ENCODE data around the gene LAMA4.

The LAMA4 gene

GRCh38 chr6:112249489-112249888, 4.9 kb downstream of the LAMA4 start:
- Histone ChIP-seq H3K4me1 (ENCODE audit: insufficient read depth, low read length) (peaks cover 23% of the 10 kb centered on the region), H3K27me3 (ENCODE audit: insufficient read depth, low read length) (peaks cover 32% of the 10 kb centered on the region), H3K9ac (ENCODE audit: low read depth, low read length) (no peak overlapping the region), H3K9me3 (ENCODE audit: insufficient read depth, low read depth, low read length) (no peaks in the 10 kb centered on the region), H3K36me3 (ENCODE audit: insufficient read depth, low read depth, low read length) (no peaks in the 10 kb centered on the region), H3K4me3 (ENCODE audit: low read length) (no peak overlapping the region), H3K27ac (ENCODE audit: low read length) (no peak overlapping the region)

DNA sequence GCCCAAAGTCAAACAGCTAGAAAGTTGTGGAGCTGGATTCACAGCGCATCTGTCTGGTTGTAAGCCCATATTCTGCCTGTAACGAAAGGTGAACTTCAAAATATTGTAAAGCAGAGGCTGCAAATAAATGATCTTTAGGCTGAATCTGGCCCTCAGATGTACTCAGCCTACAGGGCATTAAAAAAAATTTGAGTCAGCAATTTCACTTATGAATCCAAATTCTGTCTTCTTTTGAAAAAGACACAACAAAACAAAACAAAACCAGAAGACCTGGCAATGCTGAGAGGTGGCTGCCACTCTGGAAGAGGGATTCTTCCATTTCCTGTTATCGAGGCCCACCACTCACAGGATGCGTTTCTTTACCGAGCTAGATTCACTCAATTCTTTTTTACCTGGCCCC, 7.1 kb downstream of the LAMA4 start:
- Histone ChIP-seq H3K9ac (ENCODE audit: low read depth, low read length) (no peak overlapping the region), H3K4me1 (ENCODE audit: insufficient read depth, low read length) (peaks cover 17% of the 10 kb centered on the region), H3K4me3 (ENCODE audit: low read length) (no peak overlapping the region), H3K27ac (ENCODE audit: low read length) (no peak overlapping the region), H3K9me3 (ENCODE audit: insufficient read depth, low read depth, low read length) (no peaks in the 10 kb centered on the region), H3K36me3 (ENCODE audit: insufficient read depth, low read depth, low read length) (no peaks in the 10 kb centered on the region), H3K27me3 (ENCODE audit: insufficient read depth, low read length) (peaks cover 10% of the 10 kb centered on the region)

- H3K9me3 ChIP-seq (ENCODE audit: insufficient read depth, low read depth, low read length), result no peaks in the 10 kb centered on the region
- no peaks in the 10 kb centered on the region for H3K36me3 ChIP-seq (ENCODE audit: insufficient read depth, low read depth, low read length)
- no peaks in the 10 kb centered on the region for H3K27me3 ChIP-seq (ENCODE audit: insufficient read depth, low read length)
- H3K27ac ChIP-seq (ENCODE audit: low read length), result no peak overlapping the region
- peaks cover 16% of the 10 kb centered on the region for H3K4me1 ChIP-seq (ENCODE audit: insufficient read depth, low read length)
- no peak overlapping the region for H3K4me3 ChIP-seq (ENCODE audit: low read length)
- no peak overlapping the region for H3K9ac ChIP-seq (ENCODE audit: low read depth, low read length)
Measured at GRCh38 chr6:112245511-112246203, 8.7 kb downstream of the LAMA4 start.

- Histone ChIP-seq H3K36me3 (ENCODE audit: insufficient read depth, low read depth, low read length) (no peaks in the 10 kb centered on the region), H3K9ac (ENCODE audit: low read depth, low read length) (no peak overlapping the region), H3K27ac (ENCODE audit: low read length) (no peak overlapping the region), H3K4me1 (ENCODE audit: insufficient read depth, low read length) (peaks cover 16% of the 10 kb centered on the region), H3K27me3 (ENCODE audit: insufficient read depth, low read length) (no peaks in the 10 kb centered on the region), H3K4me3 (ENCODE audit: low read length) (no peak overlapping the region), H3K9me3 (ENCODE audit: insufficient read depth, low read depth, low read length) (no peaks in the 10 kb centered on the region)
Measured at GRCh38 chr6:112243861-112244827, 10.2 kb downstream of the LAMA4 start.

- Histone ChIP-seq H3K9me3 (ENCODE audit: insufficient read depth, low read depth, low read length) (no peaks in the 10 kb centered on the region), H3K27ac (ENCODE audit: low read length) (no peak overlapping the region), H3K4me3 (ENCODE audit: low read length) (no peak overlapping the region), H3K27me3 (ENCODE audit: insufficient read depth, low read length) (no peaks in the 10 kb centered on the region), H3K36me3 (ENCODE audit: insufficient read depth, low read depth, low read length) (no peaks in the 10 kb centered on the region), H3K9ac (ENCODE audit: low read depth, low read length) (no peak overlapping the region), H3K4me1 (ENCODE audit: insufficient read depth, low read length) (peaks cover 14% of the 10 kb centered on the region)
Measured at GRCh38 chr6:112241820-112242429, 12.4 kb downstream of the LAMA4 start.

DNA sequence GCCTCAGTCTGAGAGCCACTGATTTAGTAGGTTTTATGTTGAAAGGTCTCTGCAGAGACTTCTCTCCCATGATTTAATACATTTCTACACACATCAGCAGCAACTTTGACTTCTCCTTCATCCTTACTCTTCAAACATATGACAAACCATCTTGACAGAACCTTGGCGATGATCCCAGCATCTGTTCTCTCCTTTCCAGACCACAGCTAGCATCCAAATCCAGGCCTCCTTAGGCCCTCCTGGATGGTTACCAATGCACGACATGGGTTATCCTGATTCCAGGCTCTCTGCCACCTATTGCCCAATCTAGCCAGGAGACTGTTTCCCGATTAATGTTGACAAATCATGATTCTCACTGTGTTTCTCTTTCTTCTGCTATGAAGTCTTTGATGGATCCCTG, 16.8 kb downstream of the LAMA4 start:
- Histone ChIP-seq H3K27ac (ENCODE audit: low read length) (no peak overlapping the region), H3K4me1 (ENCODE audit: insufficient read depth, low read length) (no peaks in the 10 kb centered on the region), H3K27me3 (ENCODE audit: insufficient read depth, low read length) (no peaks in the 10 kb centered on the region), H3K36me3 (ENCODE audit: insufficient read depth, low read depth, low read length) (no peaks in the 10 kb centered on the region), H3K9ac (ENCODE audit: low read depth, low read length) (no peak overlapping the region), H3K4me3 (ENCODE audit: low read length) (no peak overlapping the region), H3K9me3 (ENCODE audit: insufficient read depth, low read depth, low read length) (no peaks in the 10 kb centered on the region)

DNA sequence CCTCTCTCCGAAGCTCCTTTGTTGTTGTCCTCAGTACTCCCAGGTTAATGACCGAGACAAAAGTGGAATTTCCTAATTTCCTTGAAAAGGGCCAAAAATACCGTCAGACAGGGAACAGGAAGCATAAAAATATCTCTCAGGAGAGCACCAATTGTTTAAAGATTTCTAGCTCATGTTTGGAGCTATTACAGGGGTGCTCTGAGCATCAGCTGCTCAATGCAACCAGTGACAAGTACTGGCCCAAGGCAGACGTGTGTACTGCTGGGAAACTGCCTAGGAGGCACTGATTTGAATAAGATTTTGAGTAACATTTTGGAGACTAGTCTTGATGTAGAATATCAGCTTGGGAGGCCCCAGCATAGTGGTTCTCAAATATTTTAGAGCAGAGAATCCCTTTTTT, 17.3 kb downstream of the LAMA4 start:
- Histone ChIP-seq H3K9me3 (ENCODE audit: insufficient read depth, low read depth, low read length) (no peaks in the 10 kb centered on the region), H3K4me3 (ENCODE audit: low read length) (no peak overlapping the region), H3K9ac (ENCODE audit: low read depth, low read length) (no peak overlapping the region), H3K4me1 (ENCODE audit: insufficient read depth, low read length) (no peaks in the 10 kb centered on the region), H3K36me3 (ENCODE audit: insufficient read depth, low read depth, low read length) (no peaks in the 10 kb centered on the region), H3K27ac (ENCODE audit: low read length) (no peak overlapping the region), H3K27me3 (ENCODE audit: insufficient read depth, low read length) (no peaks in the 10 kb centered on the region)

GRCh38 chr6:112235956-112236355, 18.4 kb downstream of the LAMA4 start:
- Histone ChIP-seq H3K4me3 (ENCODE audit: low read length) (no peak overlapping the region), H3K27ac (ENCODE audit: low read length) (no peak overlapping the region), H3K4me1 (ENCODE audit: insufficient read depth, low read length) (no peaks in the 10 kb centered on the region), H3K27me3 (ENCODE audit: insufficient read depth, low read length) (no peaks in the 10 kb centered on the region), H3K36me3 (ENCODE audit: insufficient read depth, low read depth, low read length) (no peaks in the 10 kb centered on the region), H3K9me3 (ENCODE audit: insufficient read depth, low read depth, low read length) (no peaks in the 10 kb centered on the region), H3K9ac (ENCODE audit: low read depth, low read length) (no peak overlapping the region)

- Histone ChIP-seq H3K9ac (ENCODE audit: low read depth, low read length) (no peak overlapping the region), H3K9me3 (ENCODE audit: insufficient read depth, low read depth, low read length) (no peaks in the 10 kb centered on the region), H3K36me3 (ENCODE audit: insufficient read depth, low read depth, low read length) (no peaks in the 10 kb centered on the region), H3K27me3 (ENCODE audit: insufficient read depth, low read length) (no peaks in the 10 kb centered on the region), H3K4me1 (ENCODE audit: insufficient read depth, low read length) (no peaks in the 10 kb centered on the region), H3K27ac (ENCODE audit: low read length) (no peak overlapping the region), H3K4me3 (ENCODE audit: low read length) (no peak overlapping the region)
Measured at GRCh38 chr6:112234601-112235000, 19.8 kb downstream of the LAMA4 start.

- no peak overlapping the region for H3K9ac ChIP-seq (ENCODE audit: low read depth, low read length)
- no peaks in the 10 kb centered on the region for H3K4me1 ChIP-seq (ENCODE audit: insufficient read depth, low read length)
- no peaks in the 10 kb centered on the region for H3K36me3 ChIP-seq (ENCODE audit: insufficient read depth, low read depth, low read length)
- no peak overlapping the region for H3K4me3 ChIP-seq (ENCODE audit: low read length)
- no peaks in the 10 kb centered on the region for H3K27me3 ChIP-seq (ENCODE audit: insufficient read depth, low read length)
- no peak overlapping the region for H3K27ac ChIP-seq (ENCODE audit: low read length)
- H3K9me3 ChIP-seq (ENCODE audit: insufficient read depth, low read depth, low read length), result no peaks in the 10 kb centered on the region
Measured at GRCh38 chr6:112233847-112234246, 20.5 kb downstream of the LAMA4 start.

- Histone ChIP-seq H3K4me3 (ENCODE audit: low read length) (no peak overlapping the region), H3K9me3 (ENCODE audit: insufficient read depth, low read depth, low read length) (no peaks in the 10 kb centered on the region), H3K27ac (ENCODE audit: low read length) (no peak overlapping the region), H3K27me3 (ENCODE audit: insufficient read depth, low read length) (no peaks in the 10 kb centered on the region), H3K4me1 (ENCODE audit: insufficient read depth, low read length) (peaks cover 3% of the 10 kb centered on the region; the same call in 1 of the 2 replicates), H3K36me3 (ENCODE audit: insufficient read depth, low read depth, low read length) (no peaks in the 10 kb centered on the region), H3K9ac (ENCODE audit: low read depth, low read length) (no peak overlapping the region)
Measured at GRCh38 chr6:112232845-112233256, 21.5 kb downstream of the LAMA4 start.
